Endothelial cell of umbilical vein (primary cell): ENCODE measurements around the gene SCUBE3. TPM values are rescaled to one million over a fixed set of nuclear protein-coding genes. Genes with fewer than 3 reads are reported as not detected.

Experiments
- BruUV-seq: library from RNA; stranded (reverse); fragments of 400-500 nt; replicated peaks from 2 replicates; lab custom pipeline; 2021; lab: Mats Ljungman, UMichigan
- CTCF ChIA-PET: fragments of 300-600, 350-600 bp; sonication (Branson Sonifier 250); formaldehyde crosslinking; loops from one replicate; lab custom pipeline; 2021; ENCODE audit warnings: antibody characterized with exemption, inconsistent platforms; lab: Charles Lee
- POLR2A ChIA-PET: fragments of 300-600, 350-600 bp; sonication (Branson Sonifier 250); formaldehyde crosslinking; loops from one replicate; lab custom pipeline; 2021; ENCODE audit warnings: antibody characterized with exemption, inconsistent platforms; lab: Charles Lee
- DNase-seq: peaks from one replicate; pipeline ENCODE4 v3.0.0-alpha.2; 2011; ENCODE audit warnings: low read depth, low spot score
- FAIRE-seq: peaks from 2 replicates; lab custom pipeline; 2011; peaks lifted over from hg19 to GRCh38; lab: Jason Lieb, UNC
- H2AFZ ChIP-seq: 2 replicates; pipeline ENCODE4 v1.6.0; 2012; ENCODE audit warnings: low read depth, low read length, control low read depth, inconsistent platforms
- H3K27ac ChIP-seq: 2 replicates; pipeline ENCODE4 v1.5.1; 2011; ENCODE audit warnings: low read depth, mild to moderate bottlenecking, control low read depth, low read length, moderate library complexity; ENCODE audit not compliant: insufficient read depth
- H3K27me3 ChIP-seq, 2 experiments: 2 replicates each; pipeline versions ENCODE4 v1.6.0 to v1.6.1; 2011; ENCODE audit warnings: low read length in 2 of 2, mixed read lengths in 1 of 2; ENCODE audit not compliant: control insufficient read depth in 2 of 2, insufficient read depth in 2 of 2
- H3K36me3 ChIP-seq, 2 experiments: 2 replicates in 1 of 2; 3 replicates in 1 of 2; pipeline ENCODE4 v1.5.1; 2011; ENCODE audit warnings: low read length in 2 of 2, mild to moderate bottlenecking in 1 of 2, moderate library complexity in 1 of 2; ENCODE audit not compliant: control insufficient read depth in 2 of 2, insufficient read depth in 2 of 2; ENCODE audit errors: extremely low read depth in 1 of 2
- H3K4me1 ChIP-seq: 3 replicates; pipeline ENCODE4 v1.5.1; 2011; ENCODE audit warnings: mild to moderate bottlenecking, low read length; ENCODE audit not compliant: control insufficient read depth, insufficient read depth; ENCODE audit errors: extremely low read depth
- H3K4me2 ChIP-seq: 2 replicates; pipeline ENCODE4 v1.6.1; 2011; ENCODE audit warnings: low read length, control low read depth, mixed read lengths; ENCODE audit not compliant: insufficient read depth
- H3K4me3 ChIP-seq, 3 experiments: fragments of 200-600 bp in 1 of 3; sonication (generic), shearing (Covaris generic) in 1 of 3; replicated peaks in 1 of 3; 2 replicates each; pipeline ENCODE4 v1.5.1; 2011 to 2016; ENCODE audit warnings: control low read depth in 3 of 3, low read length in 3 of 3, mild to moderate bottlenecking in 2 of 3, inconsistent platforms in 1 of 3, low read depth in 1 of 3, moderate library complexity in 1 of 3; ENCODE audit not compliant: insufficient read depth in 1 of 3
- H3K79me2 ChIP-seq: 2 replicates; pipeline ENCODE4 v1.6.0; 2012; ENCODE audit warnings: low read length, inconsistent platforms; ENCODE audit not compliant: control insufficient read depth, insufficient read depth
- H3K9ac ChIP-seq: replicated peaks from 2 replicates; pipeline ENCODE3; 2011; ENCODE audit warnings: low read length, control low read depth; ENCODE audit not compliant: insufficient read depth; ENCODE audit errors: extremely low read depth
- H3K9me1 ChIP-seq: replicated peaks from 3 replicates; pipeline ENCODE4 v1.6.0; 2011; ENCODE audit warnings: mild to moderate bottlenecking, low read length; ENCODE audit not compliant: control insufficient read depth, insufficient read depth; ENCODE audit errors: extremely low read depth
- H3K9me3 ChIP-seq: replicated peaks from 2 replicates; pipeline ENCODE4 v1.5.1; 2012; ENCODE audit warnings: low read length, inconsistent platforms; ENCODE audit not compliant: control insufficient read depth, insufficient read depth
- H4K20me1 ChIP-seq: replicated peaks from 2 replicates; pipeline ENCODE3; 2011; ENCODE audit warnings: mild to moderate bottlenecking, low read length; ENCODE audit not compliant: control insufficient read depth, insufficient read depth; ENCODE audit errors: extremely low read depth
- EZH2 ChIP-seq: IDR thresholded peaks from 2 replicates; pipeline ENCODE4 v1.6.1; 2012; ENCODE audit warnings: borderline replicate concordance, low read depth, mild to moderate bottlenecking, moderate library complexity, low read length, inconsistent platforms; ENCODE audit not compliant: severe bottlenecking
- FOS ChIP-seq: IDR thresholded peaks from 2 replicates; pipeline ENCODE4 v1.6.1; 2011; ENCODE audit warnings: mild to moderate bottlenecking, low read length, moderate library complexity, borderline replicate concordance; ENCODE audit not compliant: insufficient read depth
- GATA2 ChIP-seq: IDR thresholded peaks from 2 replicates; pipeline ENCODE4 v1.7.0; 2011; ENCODE audit warnings: low read depth, mild to moderate bottlenecking, moderate library complexity, mixed read lengths, low read length; ENCODE audit not compliant: insufficient read length, insufficient read depth
- JUN ChIP-seq: IDR thresholded peaks from 2 replicates; pipeline ENCODE4 v1.6.1; 2011; ENCODE audit warnings: borderline replicate concordance, low read depth; ENCODE audit not compliant: insufficient read length, insufficient read depth
- MYC ChIP-seq: IDR thresholded peaks from one replicate; pipeline ENCODE4 v1.6.1; 2011; ENCODE audit warnings: mild to moderate bottlenecking, low read depth, low read length
- POLR2A ChIP-seq: IDR thresholded peaks from 2 replicates; pipeline ENCODE4 v1.6.1; 2012; ENCODE audit warnings: low read depth, mild to moderate bottlenecking, control low read depth, low read length
- POLR2AphosphoS5 ChIP-seq: IDR thresholded peaks from 2 replicates; pipeline ENCODE4 v1.6.1; 2012; ENCODE audit warnings: low read depth, mild to moderate bottlenecking, control low read depth, low read length, moderate library complexity; ENCODE audit not compliant: insufficient read depth
- dilution Hi-C: fragments of 300-500 bp; cut with MboI; formaldehyde crosslinking; loops from one replicate; pipeline ENCODE4 v1.15.0; 2019; ENCODE audit warnings: low sequenced_read_pairs; ENCODE audit not compliant: extremely low pct_ligation_motif_present
- intact Hi-C: fragments of 100-400 bp; cut with micrococcal nuclease; formaldehyde crosslinking; loops from one replicate; pipeline ENCODE4 v1.10.0; 2022
- polyA plus RNA-seq, 4 experiments: library from polyadenylated mRNA; depleted of rRNA in 3 of 4; stranded (reverse) in 3 of 4; unstranded in 1 of 4; fragments of >200 nt; gene quantifications; 2 replicates each; pipeline versions ENCODE4 v1.2.1 to v1.2.3, GENCODE V29; 2011 to 2012; ENCODE audit warnings: missing spikeins in 1 of 4
- total RNA-seq: library from RNA; stranded (reverse); gene quantifications from 2 replicates; pipeline ENCODE4 v1.2.3, GENCODE V29; 2021
- TF ChIP-seq, protein P1 (sequence below): IDR thresholded peaks from 2 replicates; pipeline ENCODE4 v1.6.1; 2011; ENCODE audit not compliant: insufficient read depth, insufficient read length
- TF ChIP-seq, protein P2 (sequence below), 2 donors: IDR thresholded peaks; 1 replicate in 1 of 2; 2 replicates in 1 of 2; pipeline ENCODE4 v1.5.1; 2011; ENCODE audit warnings: low read length in 2 of 2, mild to moderate bottlenecking in 2 of 2, moderate library complexity in 2 of 2, control low read depth in 1 of 2, inconsistent platforms in 1 of 2, low read depth in 1 of 2; ENCODE audit not compliant: insufficient read depth in 1 of 2; ENCODE audit errors: extremely low read depth in 1 of 2

Gene SCUBE3
- total and polyA plus RNA-seq, 2 donors (not counting 3 experiments of a cell fraction or from before 2014, with no cell fraction given), result 1.1 to 1.5 TPM

DNA sequence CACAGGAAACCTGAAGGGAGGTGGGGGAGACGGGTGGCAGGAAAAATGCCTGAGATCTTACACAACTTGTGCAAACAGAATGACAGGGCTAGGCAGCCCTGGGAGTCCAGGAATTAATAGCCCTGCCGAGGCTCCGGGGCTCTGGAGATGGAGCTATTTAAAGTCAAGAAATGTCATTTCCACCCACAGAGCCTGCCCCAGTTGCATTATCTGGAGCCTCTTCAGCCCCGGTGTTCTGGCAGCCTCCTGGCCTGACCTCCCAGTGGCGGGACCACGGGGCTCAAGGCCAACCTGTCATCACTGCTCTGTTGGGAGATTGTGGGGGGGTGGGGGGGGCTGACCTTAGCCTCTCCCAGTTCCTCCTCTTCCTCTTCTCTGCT, 28.5 kb upstream of the SCUBE3 start:
- POLR2A ChIA-PET, result no interaction called here
- no TSS peak for BruUV-seq
- no peaks in the 10 kb centered on the region for H3K79me2 ChIP-seq
- no peak overlapping the region for H3K9ac ChIP-seq
- FAIRE-seq (no peak), DNase-seq (no peak)
- H3K27me3 ChIP-seq, result peaks cover 0 to 4% of the 10 kb centered on the region in 2 experiments
- no peak overlapping the region for H3K4me3 ChIP-seq
- H3K9me1 ChIP-seq, result no peaks in the 10 kb centered on the region
- CTCF ChIA-PET, result interaction anchor here (1.3 kb wide), 1 partner anchor 13 kb away, joined by 5 read pairs; no protein-coding TSS in a partner anchor
- no peaks in the 10 kb centered on the region for H3K36me3 ChIP-seq
- no peaks in the 10 kb centered on the region for H4K20me1 ChIP-seq
- H2AFZ ChIP-seq, result no peak overlapping the region
- H3K27ac ChIP-seq, result no peak overlapping the region
- intact Hi-C loops (no loop called here), dilution Hi-C loops (no loop called here)
- H3K4me1 ChIP-seq, result peaks cover 9% of the 10 kb centered on the region
- H3K4me2 ChIP-seq, result no peak overlapping the region
- H3K9me3 ChIP-seq, result no peaks in the 10 kb centered on the region
- TF ChIP-seq FOS, result no peak
- TF ChIP-seq EZH2, result no peak

DNA sequence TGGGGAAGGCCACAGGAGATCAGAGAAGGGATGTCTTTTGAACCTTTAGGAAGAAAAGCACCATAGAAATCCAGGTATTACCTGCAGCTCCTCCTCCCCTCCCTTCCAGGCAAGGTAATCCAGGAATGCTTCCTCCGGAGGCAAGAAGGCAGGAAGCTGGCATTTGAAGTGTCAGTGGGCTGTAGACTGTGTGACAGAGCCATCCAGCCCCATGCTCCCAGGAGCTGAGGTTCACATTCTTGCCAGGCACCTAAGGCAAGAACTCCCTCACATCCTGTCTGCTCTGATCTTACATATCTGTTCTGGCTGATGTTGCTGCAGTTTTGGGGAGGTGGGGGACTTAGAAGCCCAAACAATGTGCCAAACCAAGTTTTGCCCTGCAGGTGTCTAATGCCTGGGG, 27.8 kb upstream of the SCUBE3 start:
- Histone ChIP-seq H3K9me3 (no peaks in the 10 kb centered on the region), H3K27me3 (peaks cover 2 to 4% of the 10 kb centered on the region in 2 experiments), H3K27ac (no peak overlapping the region), H4K20me1 (no peaks in the 10 kb centered on the region), H3K4me1 (peaks cover 9% of the 10 kb centered on the region), H2AFZ (no peak overlapping the region), H3K9ac (no peak overlapping the region), H3K9me1 (no peaks in the 10 kb centered on the region), H3K4me2 (no peak overlapping the region), H3K36me3 (no peaks in the 10 kb centered on the region), H3K79me2 (no peaks in the 10 kb centered on the region), H3K4me3 (no peak overlapping the region)
- dilution Hi-C loops, result no loop called here
- DNase-seq (no peak), FAIRE-seq (no peak)
- CTCF ChIA-PET, result interaction anchor here (1.3 to 3.6 kb wide), 2 partner anchors 12 to 19 kb away, joined by 5 to 21 read pairs; no protein-coding TSS in a partner anchor
- BruUV-seq, result no TSS peak
- POLR2A ChIA-PET, result no interaction called here
- TF ChIP-seq, protein P1, sequence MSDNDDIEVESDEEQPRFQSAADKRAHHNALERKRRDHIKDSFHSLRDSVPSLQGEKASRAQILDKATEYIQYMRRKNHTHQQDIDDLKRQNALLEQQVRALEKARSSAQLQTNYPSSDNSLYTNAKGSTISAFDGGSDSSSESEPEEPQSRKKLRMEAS, result no peak
- TF ChIP-seq, protein P2, sequence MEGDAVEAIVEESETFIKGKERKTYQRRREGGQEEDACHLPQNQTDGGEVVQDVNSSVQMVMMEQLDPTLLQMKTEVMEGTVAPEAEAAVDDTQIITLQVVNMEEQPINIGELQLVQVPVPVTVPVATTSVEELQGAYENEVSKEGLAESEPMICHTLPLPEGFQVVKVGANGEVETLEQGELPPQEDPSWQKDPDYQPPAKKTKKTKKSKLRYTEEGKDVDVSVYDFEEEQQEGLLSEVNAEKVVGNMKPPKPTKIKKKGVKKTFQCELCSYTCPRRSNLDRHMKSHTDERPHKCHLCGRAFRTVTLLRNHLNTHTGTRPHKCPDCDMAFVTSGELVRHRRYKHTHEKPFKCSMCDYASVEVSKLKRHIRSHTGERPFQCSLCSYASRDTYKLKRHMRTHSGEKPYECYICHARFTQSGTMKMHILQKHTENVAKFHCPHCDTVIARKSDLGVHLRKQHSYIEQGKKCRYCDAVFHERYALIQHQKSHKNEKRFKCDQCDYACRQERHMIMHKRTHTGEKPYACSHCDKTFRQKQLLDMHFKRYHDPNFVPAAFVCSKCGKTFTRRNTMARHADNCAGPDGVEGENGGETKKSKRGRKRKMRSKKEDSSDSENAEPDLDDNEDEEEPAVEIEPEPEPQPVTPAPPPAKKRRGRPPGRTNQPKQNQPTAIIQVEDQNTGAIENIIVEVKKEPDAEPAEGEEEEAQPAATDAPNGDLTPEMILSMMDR (IDR thresholded peaks at IDR 0.05; ENCODE audit: extremely low read depth in 1 of 2, insufficient read depth in 1 of 2, low read depth in 1 of 2, low read length in 2 of 2), result no peak
- no peak for TF ChIP-seq FOS
- TF ChIP-seq JUN, result no peak
- no peak for TF ChIP-seq EZH2
- no peak for TF ChIP-seq GATA2
- TF ChIP-seq POLR2AphosphoS5, result no peak
- no peak for TF ChIP-seq POLR2A
- TF ChIP-seq MYC, result no peak
- intact Hi-C loops, result no loop called here
